Heart left ventricle (tissue), 16 donors: ENCODE measurements around the gene DOCK9. TPM values are rescaled to one million over a fixed set of nuclear protein-coding genes. Genes with fewer than 3 reads are reported as not detected.

ENCODE experiments used
- ATAC-seq, 4 donors: fragments of 200-7000 bp; cut with Tn5 transposase; one replicate each; pipeline ENCODE4 v1.9.1; 2020 to 2022; ENCODE audit warnings: moderate library complexity in 4 of 4, mild to moderate bottlenecking in 3 of 4, moderate number of reproducible peaks in 1 of 4
- DNase-seq, 5 donors: peaks; one replicate each; pipeline ENCODE4 v3.0.0-alpha.2; 2020
- H3K27ac ChIP-seq, 12 donors: fragments of 200-600 bp; sonication (generic) in 4 of 12; one replicate each; pipeline versions ENCODE4 v1.5.0 to v1.8.0; 2016 to 2022; ENCODE audit warnings: mild to moderate bottlenecking in 2 of 12
- H3K27me3 ChIP-seq, 9 donors: fragments of 200-600 bp; sonication (generic) in 2 of 9; one replicate each; pipeline versions ENCODE4 v1.5.1 to v1.8.0; 2016 to 2022; ENCODE audit warnings: mild to moderate bottlenecking in 3 of 9
- H3K36me3 ChIP-seq, 9 donors: fragments of 200-600 bp; sonication (generic) in 2 of 9; one replicate each; pipeline versions ENCODE4 v1.5.0 to v1.8.0; 2018 to 2022; ENCODE audit warnings: mild to moderate bottlenecking in 2 of 9
- H3K4me1 ChIP-seq, 12 donors: fragments of 200-600 bp; sonication (generic) in 4 of 12; one replicate each; pipeline versions ENCODE4 v1.5.0 to v1.8.0; 2016 to 2022; ENCODE audit warnings: mild to moderate bottlenecking in 3 of 12
- H3K4me3 ChIP-seq, 12 donors: fragments of 200-600 bp; sonication (generic) in 4 of 12; one replicate each; pipeline versions ENCODE4 v1.5.0 to v1.8.0; 2017 to 2022; ENCODE audit warnings: mild to moderate bottlenecking in 9 of 12, moderate library complexity in 4 of 12
- H3K9me3 ChIP-seq, 12 donors: fragments of 200-600 bp; sonication (generic) in 4 of 12; one replicate each; pipeline versions ENCODE4 v1.5.0 to v1.8.0; 2016 to 2022; ENCODE audit warnings: mild to moderate bottlenecking in 1 of 12
- CTCF ChIP-seq, 12 donors: fragments of 200-600 bp; sonication (generic) in 4 of 12; IDR thresholded peaks; one replicate each; pipeline versions ENCODE4 v1.5.0 to v1.8.0; 2018 to 2022; ENCODE audit warnings: antibody characterized with exemption in 12 of 12, mild to moderate bottlenecking in 5 of 12
- POLR2A ChIP-seq, 2 donors: fragments of 450-650 bp; IDR thresholded peaks; one replicate each; pipeline ENCODE4 v1.6.1; 2017; ENCODE audit warnings: antibody characterized with exemption in 2 of 2, mild to moderate bottlenecking in 2 of 2, moderate library complexity in 2 of 2
- WGBS, 4 donors: extraction: QIAGEN DNeasy Blood & Tissue Kit in 2 of 4; methylation state at CpG; one replicate each; pipeline versions ENCODE4 v1.1.5 to v1.1.7; 2013 to 2018; 5-methylcytosine and 5-hydroxymethylcytosine counted together
- intact Hi-C, 10 donors: fragments of 100-400 bp; cut with DNase I; formaldehyde crosslinking; loops; one replicate each; pipeline versions ENCODE4 v1.11.1 to v1.14.2; 2022
- polyA plus RNA-seq, 2 donors: library from polyadenylated mRNA; stranded (reverse); fragments of 200-250 nt; gene quantifications; one replicate each; pipeline ENCODE4 v1.2.3, GENCODE V29; 2013
- total RNA-seq, 9 donors: library from RNA; depleted of rRNA in 2 of 9; stranded (reverse); fragments of >200 nt in 2 of 9; fragmentation: NEBNext Ultra II Directional in 3 of 9; extraction: Animal tissue kit (Norgen Biotek cat#: 25700) in 3 of 9; gene quantifications; one replicate each; pipeline versions ENCODE4 v1.1.0 to v1.2.4, GENCODE V29; 2016 to 2023
- donor health status: ischemic (EF 13 %, LVEDD 7.1; RV severe dilation, severe dysfunction).
- donor health status: healthy with polysubstance abuse.
- donor health status: DM: no; HTN: yes; CAD: no.
- donor health status: DM: no; HTN: no; CAD: no.
- donor health status: ischemic (EF 25% LVEDD 6.9; RV normal size, moderate dysfunction).
- donor health status: ischemic (EF 25% LVEDD 5.7; RV mildly dilated, moderate dysfunction).
- donor health status: healthy.
- donor health status: DM: yes; HTN: yes; CAD: no.
- donor health status: ischemic (EF 35%, LVEDD 5.7; RV mildly dilated, moderate dysfunction).
- donor health status: nonischemic (EF 11% LVEDD 7.7; RV severe dilation, severe dysfunction).
- donor health status: DM: yes; HTN: yes; CAD: no.
- donor health status: PGD.
- donor health status: ischemic (EF 29% LVEDD 5.4; RV normal size, mild dysfunction).
- donor health status: nonischemic (EF 23%, LVEDD 6.1; RV moderate dilation, normal function).

The DOCK9 gene
- total and polyA plus RNA-seq, 11 donors: 21.4 to 128 (median 45.2) TPM

DNA sequence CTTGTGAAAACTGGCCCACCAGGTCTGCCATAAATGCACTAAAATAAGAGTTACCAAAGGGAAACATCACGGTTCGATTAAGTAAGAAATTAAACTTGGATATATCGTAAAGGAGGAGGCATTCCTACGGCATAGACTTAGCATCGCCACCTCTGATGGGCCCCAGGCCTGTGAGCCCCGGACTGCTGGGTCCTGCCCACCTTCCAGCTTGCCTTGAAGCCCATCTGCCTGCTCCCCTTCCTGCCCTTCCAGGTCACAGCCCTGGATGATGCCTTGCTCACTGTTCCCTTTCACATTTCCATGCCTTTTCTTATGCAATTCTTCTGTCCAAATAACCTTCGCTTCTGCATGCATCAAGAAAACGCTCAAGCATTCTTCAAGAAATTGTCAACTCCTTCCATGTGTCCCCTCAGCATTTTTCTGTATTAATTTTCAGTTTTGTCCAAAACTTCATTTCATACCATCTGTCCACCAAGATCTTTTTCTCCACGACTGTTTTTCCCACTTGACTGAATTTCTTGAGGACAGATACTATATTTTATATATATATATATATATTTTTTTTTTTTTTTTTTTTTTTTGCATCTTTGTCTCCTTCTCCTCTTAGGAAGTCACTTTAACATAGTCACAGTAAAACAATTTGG lies 91.2 kb downstream of the DOCK9 start:
- H3K27ac ChIP-seq: no peak overlapping the region
- no peaks in the 10 kb centered on the region for H3K9me3 ChIP-seq
- intact Hi-C loops: loop anchor here in 2 of 10 donors (5.0 kb wide), 1 partner anchor 146 kb away; no protein-coding TSS in a partner anchor
- 94 to 97% (median 96%) methylated on average over 9 of the region's 9 CpGs for WGBS, 4 donors
- ATAC-seq (no peak), DNase-seq (no peak)
- no peak overlapping the region for H3K4me3 ChIP-seq
- H3K4me1 ChIP-seq: peaks cover 0 to 25% (median 11%) of the 10 kb centered on the region in 12 donors
- H3K36me3 ChIP-seq: peaks cover 4 to 83% (median 71%) of the 10 kb centered on the region in 9 donors
- TF ChIP-seq CTCF (IDR thresholded peaks at IDR 0.05): no peak
- no peak for TF ChIP-seq POLR2A (IDR thresholded peaks at IDR 0.05)
- no peaks in the 10 kb centered on the region for H3K27me3 ChIP-seq

GRCh38 chr13:98885600-98885999 lies 92.3 kb downstream of the DOCK9 start:
- TF ChIP-seq POLR2A (IDR thresholded peaks at IDR 0.05) (no peak), CTCF (IDR thresholded peaks at IDR 0.05) (no peak)
- 88 to 90% (median 89%) methylated on average over 6 of the region's 6 CpGs for WGBS, 4 donors
- Histone ChIP-seq H3K27ac (no peak overlapping the region), H3K36me3 (peaks cover 6 to 88% (median 82%) of the 10 kb centered on the region in 9 donors), H3K27me3 (no peaks in the 10 kb centered on the region), H3K4me3 (no peak overlapping the region), H3K4me1 (peaks cover 0 to 18% (median 6%) of the 10 kb centered on the region in 12 donors), H3K9me3 (no peaks in the 10 kb centered on the region)
- intact Hi-C loops: loop anchor here in 2 of 10 donors (5.0 kb wide), 1 partner anchor 147 kb away; no protein-coding TSS in a partner anchor
- DNase-seq (no peak), ATAC-seq (no peak)

DNA sequence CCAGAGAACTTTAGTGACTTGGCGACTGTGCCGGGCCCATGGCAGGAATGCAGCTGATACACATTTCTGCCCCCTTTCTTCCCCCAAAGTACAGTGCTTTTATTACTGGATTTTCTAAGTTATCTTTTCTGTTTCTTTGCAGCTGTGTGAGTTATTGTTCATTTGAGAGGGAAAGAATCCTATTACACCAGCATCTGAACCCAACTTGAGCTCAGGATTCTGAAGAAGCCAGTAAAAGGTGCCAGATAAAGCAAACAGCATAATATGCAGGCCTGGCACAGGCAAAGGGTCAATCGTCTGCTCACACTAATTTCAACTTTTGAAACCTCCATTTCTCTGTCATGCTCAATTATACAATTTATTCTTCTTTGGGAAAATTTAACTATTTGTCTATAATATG lies 93.9 kb downstream of the DOCK9 start:
- Histone ChIP-seq H3K4me3 (no peak overlapping the region), H3K4me1 (peaks cover 0 to 12% (median 0%) of the 10 kb centered on the region in 12 donors), H3K9me3 (no peaks in the 10 kb centered on the region), H3K27me3 (no peaks in the 10 kb centered on the region), H3K27ac (no peak overlapping the region), H3K36me3 (peaks cover 6 to 100% (median 89%) of the 10 kb centered on the region in 9 donors)
- DNase-seq (no peak), ATAC-seq (no peak)
- WGBS, 4 donors: 57 to 63% (median 60%) methylated on average over 3 of the region's 3 CpGs
- no peak for TF ChIP-seq POLR2A (IDR thresholded peaks at IDR 0.05)
- TF ChIP-seq CTCF (IDR thresholded peaks at IDR 0.05): no peak
- intact Hi-C loops: no loop called here

GRCh38 chr13:98881390-98881789 lies 96.5 kb downstream of the DOCK9 start:
- WGBS, 4 donors: 73 to 94% (median 92%) methylated on average over 2 of the region's 2 CpGs
- Histone ChIP-seq H3K9me3 (no peaks in the 10 kb centered on the region), H3K27me3 (no peaks in the 10 kb centered on the region), H3K27ac (peak overlapping the region in 1 of 12 donors; percentile 8), H3K4me3 (no peak overlapping the region), H3K4me1 (peaks cover 0 to 19% (median 4%) of the 10 kb centered on the region in 12 donors), H3K36me3 (peaks cover 2 to 100% (median 99%) of the 10 kb centered on the region in 9 donors)
- intact Hi-C loops: no loop called here
- DNase-seq: no peak
- TF ChIP-seq POLR2A (IDR thresholded peaks at IDR 0.05) (no peak), CTCF (IDR thresholded peaks at IDR 0.05) (no peak)
- ATAC-seq: no peak
